Measurements from ENCODE around the gene ORAI3. TPM values are rescaled to one million over a fixed set of nuclear protein-coding genes. Genes with fewer than 3 reads are reported as not detected.
A peak's percentile ranks its signal among the peaks of the same experiment; 100 is the strongest.

The ORAI3 gene
- total and polyA plus RNA-seq, 2 donors (not counting 1 experiment from before 2014, with no cell fraction given) = 41.1 to 74.1 TPM

DNA sequence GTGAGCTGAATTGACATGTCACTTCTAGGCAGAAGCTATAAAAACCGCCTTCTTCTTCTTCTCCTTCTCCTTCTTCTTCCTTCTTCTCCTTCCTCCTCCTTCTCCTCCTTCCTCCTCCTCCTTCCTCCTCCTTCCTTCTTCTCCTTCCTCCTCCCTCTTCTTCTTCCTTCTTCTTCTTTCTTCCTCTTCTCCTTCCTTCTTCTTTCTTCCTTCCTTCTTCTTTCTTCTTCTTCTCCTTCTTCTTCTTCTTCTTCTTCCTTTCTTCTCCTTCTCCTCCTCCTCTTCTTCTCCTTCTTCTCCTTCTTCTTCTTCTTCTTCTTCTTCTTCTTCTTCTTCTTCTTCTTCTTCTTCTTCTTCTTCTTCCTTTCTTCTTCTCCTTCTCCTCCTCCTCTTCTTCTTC, 30.3 kb upstream of the ORAI3 start:
- H3K36me3 ChIP-seq (ENCODE audit: control insufficient read depth, insufficient read depth, low read length) = no peaks in the 10 kb centered on the region
- no peak for DNase-seq (ENCODE audit: low read depth in 2 of 2)
- no peak overlapping the region for H3K27ac ChIP-seq (ENCODE audit: insufficient read depth, low read length)
- H3K9me3 ChIP-seq (ENCODE audit: control insufficient read depth, insufficient read depth, low read depth, low read length) = no peaks in the 10 kb centered on the region
- no peak overlapping the region for H3K4me2 ChIP-seq (ENCODE audit: extremely low read depth, insufficient read depth, low read length)
- H3K9ac ChIP-seq (ENCODE audit: insufficient read depth, low read length) = no peak overlapping the region
- H2AFZ ChIP-seq (ENCODE audit: low read length) = no peak overlapping the region
- no peak for TF ChIP-seq EZH2 (IDR thresholded peaks at IDR 0.05; ENCODE audit: low read length, missing control alignments)
- TF ChIP-seq CTCF (conservative IDR thresholded peaks at IDR 0.05 in 1 of 2, IDR thresholded peaks at IDR 0.05 in 1 of 2; ENCODE audit: low read depth in 1 of 2, low read length in 2 of 2) = no peak
- H3K4me1 ChIP-seq (ENCODE audit: control insufficient read depth, extremely low read depth, insufficient read depth, low read length) = no peaks in the 10 kb centered on the region
- no peaks in the 10 kb centered on the region for H4K20me1 ChIP-seq (ENCODE audit: control insufficient read depth, extremely low read depth, insufficient read depth, low read length)
- H3K27me3 ChIP-seq (ENCODE audit: control insufficient read depth, insufficient read depth, low read length) = no peaks in the 10 kb centered on the region
- H3K4me3 ChIP-seq (replicated peaks in 1 of 4; ENCODE audit: control extremely low read depth in 1 of 4, insufficient read depth in 1 of 4, low read depth in 3 of 4, low read length in 4 of 4) = no peak overlapping the region
- no peaks in the 10 kb centered on the region for H3K79me2 ChIP-seq (ENCODE audit: control insufficient read depth, insufficient read depth, low read length)

- Histone ChIP-seq H3K27ac (ENCODE audit: insufficient read depth, low read length) (no peak overlapping the region), H4K20me1 (ENCODE audit: control insufficient read depth, extremely low read depth, insufficient read depth, low read length) (no peaks in the 10 kb centered on the region), H3K4me1 (ENCODE audit: control insufficient read depth, extremely low read depth, insufficient read depth, low read length) (no peaks in the 10 kb centered on the region), H3K27me3 (ENCODE audit: control insufficient read depth, insufficient read depth, low read length) (no peaks in the 10 kb centered on the region), H3K9me3 (ENCODE audit: control insufficient read depth, insufficient read depth, low read depth, low read length) (no peaks in the 10 kb centered on the region), H3K9ac (ENCODE audit: insufficient read depth, low read length) (no peak overlapping the region), H2AFZ (ENCODE audit: low read length) (no peak overlapping the region), H3K36me3 (ENCODE audit: control insufficient read depth, insufficient read depth, low read length) (no peaks in the 10 kb centered on the region), H3K4me3 (replicated peaks in 1 of 4; ENCODE audit: control extremely low read depth in 1 of 4, insufficient read depth in 1 of 4, low read depth in 3 of 4, low read length in 4 of 4) (no peak overlapping the region), H3K4me2 (ENCODE audit: extremely low read depth, insufficient read depth, low read length) (no peak overlapping the region), H3K79me2 (ENCODE audit: control insufficient read depth, insufficient read depth, low read length) (no peaks in the 10 kb centered on the region)
- TF ChIP-seq EZH2 (IDR thresholded peaks at IDR 0.05; ENCODE audit: low read length, missing control alignments) (no peak), CTCF (conservative IDR thresholded peaks at IDR 0.05 in 1 of 2, IDR thresholded peaks at IDR 0.05 in 1 of 2; ENCODE audit: low read depth in 1 of 2, low read length in 2 of 2) (no peak)
- DNase-seq (ENCODE audit: low read depth in 2 of 2) = no peak
These were observed 28.0 kb upstream of the ORAI3 start for GRCh38 chr16:30920891-30921290.

DNA sequence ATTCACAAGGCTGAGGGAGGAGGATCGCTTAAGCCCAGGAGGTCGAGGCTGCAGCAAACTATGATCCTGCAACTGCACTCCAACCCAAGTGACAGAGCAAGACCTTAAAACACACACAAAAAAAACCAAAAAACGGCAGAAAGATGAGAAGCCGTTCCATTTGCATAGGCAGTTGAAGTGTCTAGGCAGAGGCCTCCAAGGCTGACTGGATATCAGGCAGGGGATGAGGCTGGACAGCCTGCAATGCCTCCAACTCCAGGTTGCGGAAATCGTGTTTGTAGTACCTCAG, 27.5 kb upstream of the ORAI3 start:
- Histone ChIP-seq H4K20me1 (ENCODE audit: control insufficient read depth, extremely low read depth, insufficient read depth, low read length) (no peaks in the 10 kb centered on the region), H3K4me2 (ENCODE audit: extremely low read depth, insufficient read depth, low read length) (peak overlapping the region; percentile 79), H3K9me3 (ENCODE audit: control insufficient read depth, insufficient read depth, low read depth, low read length) (no peaks in the 10 kb centered on the region), H3K79me2 (ENCODE audit: control insufficient read depth, insufficient read depth, low read length) (no peaks in the 10 kb centered on the region), H2AFZ (ENCODE audit: low read length) (no peak overlapping the region), H3K9ac (ENCODE audit: insufficient read depth, low read length) (no peak overlapping the region), H3K27ac (ENCODE audit: insufficient read depth, low read length) (no peak overlapping the region), H3K36me3 (ENCODE audit: control insufficient read depth, insufficient read depth, low read length) (no peaks in the 10 kb centered on the region), H3K4me3 (replicated peaks in 1 of 4; ENCODE audit: control extremely low read depth in 1 of 4, insufficient read depth in 1 of 4, low read depth in 3 of 4, low read length in 4 of 4) (peak overlapping the region in 3 of 4 experiments; percentile 52 to 81 (median 65)), H3K4me1 (ENCODE audit: control insufficient read depth, extremely low read depth, insufficient read depth, low read length) (no peaks in the 10 kb centered on the region), H3K27me3 (ENCODE audit: control insufficient read depth, insufficient read depth, low read length) (no peaks in the 10 kb centered on the region)
- TF ChIP-seq EZH2 (IDR thresholded peaks at IDR 0.05; ENCODE audit: low read length, missing control alignments) = no peak
- no peak for TF ChIP-seq CTCF (conservative IDR thresholded peaks at IDR 0.05 in 1 of 2, IDR thresholded peaks at IDR 0.05 in 1 of 2; ENCODE audit: low read depth in 1 of 2, low read length in 2 of 2)
- no peak for DNase-seq (ENCODE audit: low read depth in 2 of 2)

Measured in fibroblast of lung (primary cell).